ENCODE measurements around the gene NCKAP5L. TPM values are rescaled to one million over a fixed set of nuclear protein-coding genes. Genes with fewer than 3 reads are reported as not detected.

The NCKAP5L gene
- total and polyA plus RNA-seq, 3 donors from 2014 or later: 22.0 to 79.7 (median 63.5) TPM

DNA sequence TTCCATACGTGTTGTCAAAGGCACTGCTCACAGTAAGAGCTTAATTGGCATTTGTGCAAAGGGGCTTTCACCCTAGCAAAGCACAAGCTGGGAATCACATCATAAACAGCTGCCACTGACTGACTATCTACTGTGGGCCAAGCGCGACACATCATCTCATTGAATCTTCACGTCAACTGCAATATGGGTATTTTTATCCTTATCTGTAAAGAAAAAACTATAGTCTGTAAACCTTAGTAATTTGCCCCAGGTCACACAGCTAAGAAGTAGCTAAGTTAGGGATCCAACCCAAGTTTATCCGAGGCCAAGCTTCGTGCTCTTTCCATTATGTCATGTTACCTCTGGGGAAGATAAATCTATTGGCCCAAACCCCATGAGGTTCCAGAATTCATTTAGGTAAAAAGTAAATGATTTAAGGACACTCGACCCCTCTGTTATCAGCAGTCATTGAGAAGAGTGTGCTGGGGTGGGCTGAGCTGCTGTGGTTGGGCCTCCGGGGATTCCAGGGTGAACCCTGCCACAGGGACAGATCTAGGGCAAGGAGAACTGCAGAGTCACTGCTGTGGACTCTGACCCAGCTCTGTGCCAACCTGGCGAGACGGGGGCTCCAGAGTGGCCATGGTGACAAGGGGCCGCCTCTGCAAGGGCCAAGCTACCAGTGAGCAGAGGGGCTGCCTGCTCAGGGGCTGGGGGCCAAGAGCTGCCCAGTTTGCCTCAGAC lies 27.6 kb downstream of the NCKAP5L start:
- intact Hi-C loops (cut with DNase I; ENCODE audit: low total_unique reads): no loop called here
- no peaks in the 10 kb centered on the region for H3K27me3 ChIP-seq
- DNase-seq: no peak
- 66 to 85% methylated on average over 11 of the region's 11 CpGs for WGBS, 2 donors
- H3K36me3 ChIP-seq (ENCODE audit: low read depth, missing control alignments): no peaks in the 10 kb centered on the region
- peaks cover 20% of the 10 kb centered on the region for H3K4me1 ChIP-seq
- TF ChIP-seq POLR2A (IDR thresholded peaks at IDR 0.05): no peak
- TF ChIP-seq, protein P1, sequence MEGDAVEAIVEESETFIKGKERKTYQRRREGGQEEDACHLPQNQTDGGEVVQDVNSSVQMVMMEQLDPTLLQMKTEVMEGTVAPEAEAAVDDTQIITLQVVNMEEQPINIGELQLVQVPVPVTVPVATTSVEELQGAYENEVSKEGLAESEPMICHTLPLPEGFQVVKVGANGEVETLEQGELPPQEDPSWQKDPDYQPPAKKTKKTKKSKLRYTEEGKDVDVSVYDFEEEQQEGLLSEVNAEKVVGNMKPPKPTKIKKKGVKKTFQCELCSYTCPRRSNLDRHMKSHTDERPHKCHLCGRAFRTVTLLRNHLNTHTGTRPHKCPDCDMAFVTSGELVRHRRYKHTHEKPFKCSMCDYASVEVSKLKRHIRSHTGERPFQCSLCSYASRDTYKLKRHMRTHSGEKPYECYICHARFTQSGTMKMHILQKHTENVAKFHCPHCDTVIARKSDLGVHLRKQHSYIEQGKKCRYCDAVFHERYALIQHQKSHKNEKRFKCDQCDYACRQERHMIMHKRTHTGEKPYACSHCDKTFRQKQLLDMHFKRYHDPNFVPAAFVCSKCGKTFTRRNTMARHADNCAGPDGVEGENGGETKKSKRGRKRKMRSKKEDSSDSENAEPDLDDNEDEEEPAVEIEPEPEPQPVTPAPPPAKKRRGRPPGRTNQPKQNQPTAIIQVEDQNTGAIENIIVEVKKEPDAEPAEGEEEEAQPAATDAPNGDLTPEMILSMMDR (IDR thresholded peaks at IDR 0.05): no peak
- no peak overlapping the region for H3K27ac ChIP-seq
- no peaks in the 10 kb centered on the region for H3K9me3 ChIP-seq
- no peak overlapping the region for H3K4me3 ChIP-seq

DNA sequence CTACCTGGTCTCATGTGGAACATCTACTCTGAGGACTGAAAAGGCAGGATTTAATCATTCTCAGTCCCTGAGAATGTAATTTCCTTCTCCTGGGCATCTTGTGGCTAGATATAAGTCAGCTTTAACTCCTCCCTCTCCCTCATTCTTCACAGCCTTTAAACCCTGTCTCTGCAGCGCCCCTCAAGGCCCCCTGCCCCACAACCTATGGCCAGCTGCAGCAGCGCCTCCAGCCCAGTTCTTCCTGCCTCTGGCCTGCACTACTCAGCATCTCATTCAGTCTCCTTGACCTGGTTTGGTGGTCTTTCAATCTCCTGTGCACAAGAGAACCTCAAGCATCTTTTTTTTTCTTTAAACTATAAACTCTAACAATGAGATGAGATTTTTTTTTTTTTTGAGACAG lies 29.3 kb downstream of the NCKAP5L start:
- no peak for DNase-seq
- Histone ChIP-seq H3K27ac (peak overlapping the region in 1 of 2 donors; percentile 2), H3K9me3 (no peaks in the 10 kb centered on the region), H3K4me3 (no peak overlapping the region), H3K36me3 (ENCODE audit: low read depth, missing control alignments) (no peaks in the 10 kb centered on the region), H3K4me1 (peaks cover 20% of the 10 kb centered on the region), H3K27me3 (no peaks in the 10 kb centered on the region)
- TF ChIP-seq POLR2A (IDR thresholded peaks at IDR 0.05): no peak
- TF ChIP-seq, protein P1 (IDR thresholded peaks at IDR 0.05): no peak
- WGBS, 2 donors: 86 to 90% methylated on average over 2 of the region's 2 CpGs
- intact Hi-C loops (cut with DNase I; ENCODE audit: low total_unique reads): no loop called here

DNA sequence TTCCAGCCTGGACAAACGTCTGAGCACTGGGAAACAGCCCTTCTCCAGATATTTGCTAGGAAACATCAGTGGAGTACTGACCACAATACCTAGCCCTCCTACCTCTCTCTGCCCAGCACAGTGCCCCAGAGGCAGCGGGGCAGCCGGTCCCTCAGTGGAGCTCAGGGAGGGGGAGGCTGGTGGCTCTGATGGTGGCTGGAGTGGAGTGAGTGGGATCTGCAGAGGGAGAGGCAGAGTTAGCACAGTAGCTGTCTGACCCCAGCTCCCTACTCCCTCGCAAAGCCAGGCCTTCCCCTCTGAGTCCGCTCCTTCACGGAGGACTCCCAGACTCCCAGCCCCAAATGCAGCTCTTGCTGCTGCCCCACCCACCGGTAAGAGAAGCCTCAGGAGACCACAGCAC lies 30.0 kb downstream of the NCKAP5L start:
- Histone ChIP-seq H3K4me3 (no peak overlapping the region), H3K36me3 (ENCODE audit: low read depth, missing control alignments) (no peaks in the 10 kb centered on the region), H3K27ac (peak overlapping the region; percentile 2 to 44), H3K4me1 (peaks cover 20% of the 10 kb centered on the region), H3K9me3 (no peaks in the 10 kb centered on the region), H3K27me3 (no peaks in the 10 kb centered on the region)
- 58% methylated on average over 4 to 7 of the region's 7 CpGs for WGBS, 2 donors
- no peak for TF ChIP-seq POLR2A (IDR thresholded peaks at IDR 0.05)
- TF ChIP-seq, protein P1 (IDR thresholded peaks at IDR 0.05): no peak
- intact Hi-C loops (cut with DNase I; ENCODE audit: low total_unique reads): no loop called here
- DNase-seq: no peak

DNA sequence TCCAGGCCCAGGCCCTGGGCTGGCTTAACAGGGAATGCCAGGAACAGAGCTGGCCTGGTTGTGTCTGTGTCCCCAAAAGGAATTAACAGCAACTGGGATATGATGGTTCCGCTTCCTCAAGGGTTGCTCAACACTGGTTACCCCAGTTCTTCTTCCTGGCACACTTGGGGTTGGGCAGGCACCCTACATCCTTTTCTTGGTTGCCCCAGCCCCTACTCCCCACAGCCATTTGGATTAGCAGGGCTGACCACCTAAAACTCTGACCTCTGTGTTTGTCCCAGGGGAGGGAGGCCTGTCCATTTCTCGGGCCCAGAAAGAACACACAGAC lies 30.8 kb downstream of the NCKAP5L start:
- no peak for TF ChIP-seq POLR2A (IDR thresholded peaks at IDR 0.05)
- TF ChIP-seq, protein P1 (IDR thresholded peaks at IDR 0.05): no peak
- Histone ChIP-seq H3K27me3 (no peaks in the 10 kb centered on the region), H3K36me3 (ENCODE audit: low read depth, missing control alignments) (no peaks in the 10 kb centered on the region), H3K4me3 (no peak overlapping the region), H3K27ac (no peak overlapping the region), H3K9me3 (no peaks in the 10 kb centered on the region), H3K4me1 (peaks cover 20% of the 10 kb centered on the region)
- no peak for DNase-seq
- intact Hi-C loops (cut with DNase I; ENCODE audit: low total_unique reads): no loop called here
- WGBS, 2 donors: 63 to 69% methylated on average over 2 of the region's 2 CpGs

All from testis (tissue), 3 donors.